Mononuclear cell (primary cell): Measurements from ENCODE around the gene SMIM24. TPM values are rescaled to one million over a fixed set of nuclear protein-coding genes. Genes with fewer than 3 reads are reported as not detected.
"Not testable (repeated sequence)": the region's sequence is repeated elsewhere in the genome, so short reads cannot be mapped to it uniquely, and the experiment has no call there.

Source experiments
- H3K27me3 ChIP-seq: 2 replicates; pipeline ENCODE4 v1.6.0; 2011; ENCODE audit warnings: low read length, control low read depth; ENCODE audit not compliant: insufficient read depth
- H3K4me1 ChIP-seq: 2 replicates; pipeline ENCODE4 v1.5.1; 2011; ENCODE audit warnings: mild to moderate bottlenecking, low read length, control low read depth; ENCODE audit not compliant: insufficient read depth
- H3K4me3 ChIP-seq: 2 replicates; pipeline ENCODE4 v1.5.1; 2011; ENCODE audit warnings: mild to moderate bottlenecking, low read length, moderate library complexity
- H3K9me3 ChIP-seq: 2 replicates; pipeline ENCODE4 v1.5.1; 2011; ENCODE audit warnings: low read depth, mild to moderate bottlenecking, control low read depth, low read length
- total RNA-seq: library from RNA; depleted of rRNA; stranded (reverse); fragments of >200 nt; gene quantifications from one replicate; pipeline ENCODE4 v1.2.3, GENCODE V29; 2012

The SMIM24 gene
- total RNA-seq, 1 donor, result not detected

DNA sequence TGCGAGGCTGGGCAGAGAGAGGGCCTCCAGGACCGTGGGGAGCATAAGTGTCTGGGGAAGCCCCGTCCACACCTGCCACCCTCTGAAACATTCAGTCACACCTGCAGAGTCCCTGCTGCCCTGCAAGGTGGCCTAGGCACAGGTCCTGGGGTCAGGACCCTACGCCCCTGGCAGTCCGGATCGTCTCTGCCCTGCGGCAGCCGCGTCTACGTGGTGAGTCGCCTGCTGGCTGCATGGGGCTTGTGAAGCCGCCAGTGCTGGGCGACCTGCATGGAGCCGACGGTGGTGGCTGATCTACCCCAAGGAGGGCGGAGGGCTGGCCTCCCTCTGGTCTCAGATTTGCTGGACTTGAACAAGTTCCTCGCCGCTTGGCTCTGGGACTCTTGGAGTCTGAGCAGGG lies 38.8 kb upstream of the SMIM24 start:
- no peaks in the 10 kb centered on the region for H3K27me3 ChIP-seq
- H3K4me3 ChIP-seq, result no peak overlapping the region
- H3K4me1 ChIP-seq, result peaks cover 10% of the 10 kb centered on the region
- no peaks in the 10 kb centered on the region for H3K9me3 ChIP-seq

- Histone ChIP-seq H3K4me3 (no peak overlapping the region), H3K9me3 (no peaks in the 10 kb centered on the region), H3K4me1 (peaks cover 10% of the 10 kb centered on the region), H3K27me3 (no peaks in the 10 kb centered on the region)
These were observed 38.3 kb upstream of the SMIM24 start for GRCh38 chr19:3518659-3519058.

DNA sequence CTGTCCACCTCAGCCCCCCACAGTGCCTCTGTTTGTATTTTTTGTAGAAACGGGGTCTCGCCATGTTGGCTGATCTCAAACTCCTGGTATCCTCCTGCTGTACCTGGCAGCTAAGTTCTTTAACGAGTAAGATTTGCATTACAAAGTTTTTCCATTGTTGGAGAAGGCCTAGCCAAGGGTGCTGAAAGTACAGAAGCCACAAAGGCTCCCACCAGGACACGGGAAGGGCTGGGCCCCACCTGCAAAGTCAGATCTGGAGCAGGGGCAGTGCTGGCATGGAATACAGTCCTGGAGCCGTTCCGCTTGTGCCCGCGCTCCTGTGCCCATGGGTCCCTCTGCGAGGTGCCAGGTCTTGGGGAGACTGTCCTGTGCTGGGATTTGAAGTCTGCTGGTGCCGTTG lies 37.9 kb upstream of the SMIM24 start:
- Histone ChIP-seq H3K27me3 (no peaks in the 10 kb centered on the region), H3K9me3 (no peaks in the 10 kb centered on the region), H3K4me3 (no peak overlapping the region), H3K4me1 (peaks cover 10% of the 10 kb centered on the region)

DNA sequence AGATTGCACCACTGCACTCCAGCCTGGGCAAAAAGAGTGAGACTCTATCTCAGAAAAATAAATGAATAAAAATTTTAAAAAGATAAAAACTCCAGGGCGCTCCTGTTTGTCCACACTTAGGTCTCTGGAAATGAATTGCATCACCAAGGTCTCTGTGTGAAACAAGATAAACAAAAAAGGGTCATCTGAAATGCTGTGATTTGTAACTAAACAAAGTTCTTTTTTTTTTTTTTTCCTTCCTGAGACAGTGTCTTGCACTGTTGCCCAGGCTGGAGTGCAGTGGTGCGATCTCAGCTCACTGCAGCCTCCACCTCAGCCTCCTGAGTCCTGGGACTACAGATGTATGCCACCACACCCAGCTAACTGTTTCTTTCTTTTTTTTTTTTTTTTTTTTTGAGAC lies 37.3 kb upstream of the SMIM24 start:
- H3K9me3 ChIP-seq, result no peaks in the 10 kb centered on the region
- peaks cover 10% of the 10 kb centered on the region for H3K4me1 ChIP-seq
- H3K27me3 ChIP-seq, result no peaks in the 10 kb centered on the region
- H3K4me3 ChIP-seq, result no peak overlapping the region

DNA sequence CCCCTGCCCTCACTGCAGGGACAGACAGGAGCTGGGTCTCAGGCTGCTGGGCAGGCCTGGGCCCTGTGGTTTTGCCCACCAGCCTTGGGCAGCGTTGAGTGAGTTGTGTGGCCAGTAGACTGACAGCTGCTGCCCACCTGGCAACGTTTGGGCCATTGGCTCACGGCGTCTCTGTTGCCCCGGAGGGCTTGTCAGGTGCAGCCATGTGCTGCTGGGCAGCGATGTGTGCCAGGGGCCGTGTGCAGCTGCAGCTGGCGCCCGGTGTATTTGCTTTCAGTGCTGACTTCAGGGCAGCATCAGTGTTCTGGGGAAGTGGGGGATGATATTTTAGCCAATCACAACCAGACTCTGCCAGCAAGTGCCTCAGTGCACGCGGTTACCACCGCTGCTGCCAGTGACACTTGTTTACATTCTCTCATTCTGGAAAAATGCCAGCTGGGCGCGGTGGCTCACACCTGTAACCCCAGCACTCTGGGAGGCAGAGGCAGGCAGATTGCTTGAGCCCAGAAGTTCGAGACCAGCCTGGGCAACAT lies 36.4 kb upstream of the SMIM24 start:
- Histone ChIP-seq H3K9me3 (no peaks in the 10 kb centered on the region), H3K4me3 (no peak overlapping the region), H3K4me1 (peaks cover 10% of the 10 kb centered on the region), H3K27me3 (no peaks in the 10 kb centered on the region)

DNA sequence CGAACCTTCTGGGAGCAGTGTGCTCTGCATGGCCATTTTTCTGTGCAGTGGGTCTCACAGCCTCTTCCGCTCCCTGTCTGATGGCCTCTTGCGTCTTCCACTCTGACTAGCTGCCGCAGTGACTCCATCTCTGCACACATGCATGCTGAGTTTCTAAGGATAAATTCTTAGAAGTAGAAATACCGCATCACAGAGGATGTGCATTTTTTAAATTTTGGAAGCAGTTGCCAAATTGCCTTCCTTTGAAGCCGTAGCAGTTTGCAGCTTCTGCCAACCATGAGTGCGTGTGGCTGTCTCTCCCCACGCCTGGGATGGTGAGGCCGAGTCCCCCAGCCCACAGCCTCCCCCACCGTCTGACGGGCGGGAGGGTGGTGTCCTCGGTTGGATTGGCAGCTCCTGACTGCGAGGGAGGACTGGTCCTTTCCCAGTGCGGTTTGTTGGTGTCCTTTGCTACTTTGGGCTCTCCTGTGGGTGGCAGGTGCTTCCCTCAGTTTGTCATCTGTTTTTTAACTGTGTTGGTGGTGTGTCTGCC lies 35.6 kb upstream of the SMIM24 start:
- no peaks in the 10 kb centered on the region for H3K27me3 ChIP-seq

GRCh38 chr19:3514930-3515329 lies 34.6 kb upstream of the SMIM24 start:
- Histone ChIP-seq H3K27me3 (no peaks in the 10 kb centered on the region), H3K4me1 (peaks cover 10% of the 10 kb centered on the region), H3K9me3 (no peaks in the 10 kb centered on the region), H3K4me3 (no peak overlapping the region)

More for the DNA sequence above, 35.6 kb upstream of the SMIM24 start:
- no peaks in the 10 kb centered on the region for H3K9me3 ChIP-seq
- peaks cover 10% of the 10 kb centered on the region for H3K4me1 ChIP-seq
- no peak overlapping the region for H3K4me3 ChIP-seq

DNA sequence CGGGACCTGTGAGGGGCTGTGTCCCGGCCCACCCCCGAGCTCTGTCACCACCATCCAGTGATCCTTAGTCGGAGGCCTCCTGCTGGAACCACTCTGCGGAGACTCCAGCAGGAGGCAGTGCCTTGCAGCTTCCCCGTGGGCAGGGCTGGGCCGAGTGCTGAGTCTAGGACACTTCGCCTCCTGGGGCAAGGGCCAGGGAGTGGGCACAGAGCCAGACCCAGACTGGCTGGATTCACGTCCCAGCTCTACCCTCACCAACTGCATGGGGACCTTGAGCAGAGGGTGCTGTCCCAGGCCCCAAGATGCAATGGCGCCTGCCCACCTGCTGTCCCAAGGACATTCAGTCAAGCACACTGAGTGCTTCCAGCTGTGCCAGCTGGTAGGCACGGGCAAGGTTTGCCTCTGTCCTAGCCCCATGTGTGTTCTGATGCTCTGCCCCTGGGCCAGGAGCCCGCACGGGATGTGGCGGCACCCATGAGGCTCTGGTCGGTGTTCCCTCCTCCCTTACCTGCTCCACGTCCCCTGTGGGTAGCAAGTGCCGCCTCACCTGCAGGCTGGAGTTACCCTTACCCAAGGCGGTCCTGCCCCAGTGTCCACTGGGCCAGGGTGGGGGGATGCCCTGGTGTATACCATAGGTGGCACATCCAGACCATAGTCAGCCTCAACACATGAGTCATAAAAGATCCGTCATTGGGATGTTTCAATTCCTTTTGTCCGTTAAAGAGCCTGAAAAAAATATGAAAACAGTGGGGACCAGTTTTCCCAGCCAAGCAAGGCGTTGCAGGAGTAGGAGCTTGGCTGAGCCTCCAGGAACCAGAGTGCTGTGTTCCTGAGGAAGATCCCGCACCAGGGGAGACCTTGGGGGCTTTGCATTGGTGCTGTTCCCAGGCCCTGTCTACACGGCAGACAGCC lies 33.2 kb upstream of the SMIM24 start:
- Histone ChIP-seq H3K4me3 (no peak overlapping the region), H3K27me3 (no peaks in the 10 kb centered on the region), H3K4me1 (peaks cover 16% of the 10 kb centered on the region), H3K9me3 (no peaks in the 10 kb centered on the region)

- Histone ChIP-seq H3K4me1 (peaks cover 21% of the 10 kb centered on the region), H3K4me3 (no peak overlapping the region), H3K9me3 (no peaks in the 10 kb centered on the region), H3K27me3 (no peaks in the 10 kb centered on the region)
These were observed 32.4 kb upstream of the SMIM24 start for GRCh38 chr19:3512562-3513228.

GRCh38 chr19:3511506-3512251 lies 31.4 kb upstream of the SMIM24 start:
- H3K9me3 ChIP-seq, result no peaks in the 10 kb centered on the region
- no peaks in the 10 kb centered on the region for H3K27me3 ChIP-seq
- peaks cover 21% of the 10 kb centered on the region for H3K4me1 ChIP-seq
- no peak overlapping the region for H3K4me3 ChIP-seq

DNA sequence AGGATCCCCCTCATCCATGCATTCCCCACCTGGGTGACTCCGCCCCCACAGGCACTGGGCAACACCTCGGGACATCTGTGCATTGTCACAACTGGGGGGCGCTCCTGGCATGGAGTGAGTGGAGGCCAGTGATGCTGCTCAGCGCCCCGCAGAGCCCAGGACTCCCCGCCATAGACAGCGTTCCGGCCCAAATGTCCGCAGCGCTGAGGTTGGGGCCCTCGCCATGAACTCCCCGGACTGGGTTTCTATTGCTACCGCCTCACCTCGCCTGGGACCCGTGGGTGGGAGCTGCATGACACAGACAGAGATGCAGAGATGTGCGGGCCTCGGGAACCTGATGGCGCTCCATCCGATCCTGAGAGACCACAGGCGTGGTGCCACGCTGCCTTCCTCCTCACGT lies 30.4 kb upstream of the SMIM24 start:
- Histone ChIP-seq H3K9me3 (no peaks in the 10 kb centered on the region), H3K4me3 (no peak overlapping the region), H3K4me1 (peaks cover 17% of the 10 kb centered on the region), H3K27me3 (no peaks in the 10 kb centered on the region)

DNA sequence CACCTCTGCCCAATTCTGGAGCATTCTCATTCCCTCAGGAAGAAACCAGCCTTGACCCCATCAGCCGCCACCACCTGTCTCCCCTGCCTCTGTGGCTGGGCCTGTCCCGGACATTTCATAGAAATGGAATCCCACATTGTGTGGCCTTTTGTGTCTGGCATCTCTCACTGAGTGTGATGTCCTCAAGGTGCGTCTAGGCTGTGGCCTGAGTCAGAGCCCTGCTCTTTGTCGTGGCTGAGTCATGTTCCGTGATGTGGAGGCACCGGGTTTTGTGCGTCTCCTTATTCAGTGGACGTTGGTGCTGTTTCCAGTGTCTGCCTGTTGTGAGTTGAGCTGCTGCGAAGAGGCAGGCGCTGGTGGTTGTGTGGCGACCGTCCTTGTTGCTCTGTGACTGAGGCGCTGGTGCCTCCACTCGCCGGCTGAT lies 29.3 kb upstream of the SMIM24 start:
- Histone ChIP-seq H3K27me3 (no peaks in the 10 kb centered on the region), H3K4me3 (no peak overlapping the region), H3K9me3 (no peaks in the 10 kb centered on the region), H3K4me1 (peaks cover 27% of the 10 kb centered on the region)

DNA sequence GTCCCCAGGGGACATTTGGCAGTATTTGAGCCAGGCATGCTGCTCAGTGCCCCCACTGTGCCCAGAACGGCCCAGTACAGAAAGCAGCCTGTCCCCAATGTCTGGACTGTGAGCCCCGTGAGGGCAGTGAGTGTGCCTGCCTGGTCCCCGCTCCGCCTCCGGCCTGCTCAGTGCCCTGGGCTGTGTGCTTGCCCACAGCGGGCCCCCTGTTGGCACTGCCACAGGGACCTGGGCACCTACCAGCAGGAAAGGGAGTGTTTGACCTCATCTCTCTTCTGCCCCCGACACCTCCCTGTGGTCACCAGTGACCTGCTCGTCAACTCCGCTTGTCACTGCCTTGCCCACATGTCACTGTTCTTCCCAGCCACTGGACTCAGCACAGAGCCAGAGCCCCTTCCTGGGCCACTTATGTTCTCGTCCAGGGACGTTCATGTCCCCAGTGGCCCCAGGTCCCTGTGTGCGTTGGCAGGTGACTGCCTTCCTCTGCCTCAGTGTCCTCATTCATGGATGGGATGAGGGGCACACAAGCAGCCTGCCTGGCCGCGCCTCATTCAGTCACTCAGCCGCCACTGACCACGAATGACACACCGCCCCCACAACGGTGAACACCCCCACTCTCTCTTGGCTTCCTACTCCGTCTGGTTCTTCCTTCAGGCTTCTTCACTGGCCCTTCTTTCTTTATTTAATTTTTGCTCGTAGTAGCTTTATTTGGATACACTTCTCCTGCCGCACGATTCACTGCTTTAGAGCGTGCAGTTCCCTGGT lies 28.6 kb upstream of the SMIM24 start:
- H3K9me3 ChIP-seq, result no peaks in the 10 kb centered on the region
- no peaks in the 10 kb centered on the region for H3K27me3 ChIP-seq
- H3K4me1 ChIP-seq, result peaks cover 27% of the 10 kb centered on the region
- H3K4me3 ChIP-seq, result no peak overlapping the region

DNA sequence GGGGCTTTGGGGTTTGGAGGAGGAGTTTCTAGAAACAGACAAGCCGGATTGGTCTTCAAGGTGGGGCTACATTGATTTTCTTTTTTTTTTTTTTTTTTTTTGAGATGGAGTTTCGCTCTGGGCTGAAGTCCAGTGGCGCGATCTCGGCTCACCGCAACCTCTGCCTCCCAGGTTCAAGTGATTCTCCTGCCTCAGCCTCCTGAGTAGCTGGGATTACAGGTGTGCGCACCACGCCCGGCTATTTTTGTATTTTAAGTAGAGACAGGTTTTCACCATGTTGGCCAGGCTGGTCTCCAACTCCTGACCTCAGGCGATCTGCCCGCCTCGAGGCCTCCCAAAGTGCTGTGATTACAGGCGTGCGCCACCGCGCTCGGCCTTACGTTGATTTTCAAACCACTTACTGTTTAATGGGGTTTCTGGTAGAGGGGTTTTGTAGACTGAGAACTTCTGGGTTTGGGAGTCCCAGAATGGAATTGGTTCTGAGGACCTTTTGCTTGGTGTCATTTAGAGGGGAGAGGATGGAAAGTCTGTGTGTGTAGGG lies 27.9 kb upstream of the SMIM24 start:
- H3K9me3 ChIP-seq, H3K27me3 ChIP-seq, H3K4me3 ChIP-seq: not testable (repeated sequence)
- peaks cover 27% of the 10 kb centered on the region for H3K4me1 ChIP-seq
